HEK293 (cell line): ENCODE data around the gene NOL9.
A peak's percentile ranks its signal among the peaks of the same experiment; 100 is the strongest.

Source experiments
- AEBP2 ChIP-seq: fragments of 450-650 bp; formaldehyde crosslinking; IDR thresholded peaks from 2 replicates; pipeline ENCODE4 v1.5.1; 2016; ENCODE audit warnings: missing biosample characterization, missing genetic modification characterization, borderline replicate concordance
- BCL11A ChIP-seq: fragments of 450-650 bp; formaldehyde crosslinking; IDR thresholded peaks from 2 replicates; pipeline ENCODE4 v1.5.1; 2016; ENCODE audit warnings: low read depth, missing biosample characterization, missing genetic modification characterization
- GLI4 ChIP-seq: fragments of 450-650 bp; formaldehyde crosslinking; IDR thresholded peaks from 2 replicates; pipeline ENCODE4 v1.5.1; 2016; ENCODE audit warnings: missing biosample characterization, missing genetic modification characterization
- HOXC10 ChIP-seq: sonication (generic); formaldehyde crosslinking; IDR thresholded peaks from 2 replicates; pipeline ENCODE4 v1.8.1; 2023; ENCODE audit warnings: mild to moderate bottlenecking, missing genetic modification reagents
- KLF16 ChIP-seq: fragments of 450-650 bp; formaldehyde crosslinking; IDR thresholded peaks from 2 replicates; pipeline ENCODE4 v1.5.1; 2017; ENCODE audit warnings: missing biosample characterization, missing genetic modification characterization
- KLF8 ChIP-seq: fragments of 450-650 bp; formaldehyde crosslinking; IDR thresholded peaks from 2 replicates; pipeline ENCODE4 v1.5.1; 2016; ENCODE audit warnings: missing biosample characterization, missing genetic modification characterization
- PATZ1 ChIP-seq: fragments of 450-650 bp; formaldehyde crosslinking; IDR thresholded peaks from 2 replicates; pipeline ENCODE4 v1.5.1; 2016; ENCODE audit warnings: missing biosample characterization, missing genetic modification characterization
- PRDM1 ChIP-seq: fragments of 450-650 bp; formaldehyde crosslinking; IDR thresholded peaks from 2 replicates; pipeline ENCODE4; 2016; ENCODE audit warnings: missing biosample characterization, missing genetic modification characterization
- PRDM4 ChIP-seq: fragments of 450-650 bp; formaldehyde crosslinking; IDR thresholded peaks from 2 replicates; pipeline ENCODE4 v1.5.1; 2017; ENCODE audit warnings: missing biosample characterization, missing genetic modification characterization
- RBAK ChIP-seq: fragments of 450-650 bp; formaldehyde crosslinking; IDR thresholded peaks from 2 replicates; pipeline ENCODE4 v1.5.1; 2016; ENCODE audit warnings: missing biosample characterization, missing genetic modification characterization
- SETDB1 ChIP-seq: IDR thresholded peaks from one replicate; pipeline ENCODE4 v1.6.1; 2017; ENCODE audit warnings: mild to moderate bottlenecking, low read length, moderate library complexity, mixed read lengths; ENCODE audit not compliant: insufficient read length
- ZBTB8A ChIP-seq: fragments of 450-650 bp; formaldehyde crosslinking; IDR thresholded peaks from 2 replicates; pipeline ENCODE4 v1.5.1; 2016; ENCODE audit warnings: missing biosample characterization, missing genetic modification characterization
- ZNF10 ChIP-seq: fragments of 450-650 bp; formaldehyde crosslinking; IDR thresholded peaks from 2 replicates; pipeline ENCODE4 v1.5.1; 2017; ENCODE audit warnings: missing biosample characterization, missing genetic modification characterization
- ZNF112 ChIP-seq: fragments of 450-650 bp; formaldehyde crosslinking; IDR thresholded peaks from 2 replicates; pipeline ENCODE4 v1.5.0; 2017; ENCODE audit warnings: missing biosample characterization, missing genetic modification characterization
- ZNF146 ChIP-seq: fragments of 450-650 bp; formaldehyde crosslinking; IDR thresholded peaks from 2 replicates; pipeline ENCODE4 v1.5.1; 2016; ENCODE audit warnings: missing biosample characterization, missing genetic modification characterization
- ZNF23 ChIP-seq: fragments of 450-650 bp; formaldehyde crosslinking; IDR thresholded peaks from 2 replicates; pipeline ENCODE4 v1.5.1; 2016; ENCODE audit warnings: missing biosample characterization, missing genetic modification characterization, borderline replicate concordance
- ZNF292 ChIP-seq: fragments of 450-650 bp; formaldehyde crosslinking; IDR thresholded peaks from 2 replicates; pipeline ENCODE4 v1.5.1; 2016; ENCODE audit warnings: low read depth, missing biosample characterization, missing genetic modification characterization, borderline replicate concordance
- ZNF362 ChIP-seq: fragments of 450-650 bp; formaldehyde crosslinking; IDR thresholded peaks from 2 replicates; pipeline ENCODE4 v1.5.1; 2016; ENCODE audit warnings: missing biosample characterization, missing genetic modification characterization
- ZNF366 ChIP-seq: fragments of 450-650 bp; formaldehyde crosslinking; conservative IDR thresholded peaks from 2 replicates; pipeline ENCODE4 v1.5.1; 2016; ENCODE audit warnings: missing biosample characterization, missing genetic modification characterization
- ZNF433 ChIP-seq: fragments of 450-650 bp; formaldehyde crosslinking; IDR thresholded peaks from 2 replicates; pipeline ENCODE4 v1.5.1; 2016; ENCODE audit warnings: missing biosample characterization, missing genetic modification characterization, low read depth
- ZNF48 ChIP-seq: fragments of 450-650 bp; formaldehyde crosslinking; IDR thresholded peaks from 2 replicates; pipeline ENCODE4 v1.5.1; 2016; ENCODE audit warnings: missing biosample characterization, missing genetic modification characterization
- ZNF501 ChIP-seq: fragments of 450-650 bp; formaldehyde crosslinking; IDR thresholded peaks from 2 replicates; pipeline ENCODE4 v1.5.1; 2016; ENCODE audit warnings: missing biosample characterization, missing genetic modification characterization
- ZNF529 ChIP-seq: fragments of 450-650 bp; formaldehyde crosslinking; IDR thresholded peaks from 2 replicates; pipeline ENCODE4 v1.5.1; 2017; ENCODE audit warnings: missing genetic modification characterization, missing biosample characterization; ENCODE audit not compliant: insufficient replicate concordance
- ZNF560 ChIP-seq: fragments of 450-650 bp; formaldehyde crosslinking; IDR thresholded peaks from 2 replicates; pipeline ENCODE4 v1.5.1; 2017; ENCODE audit warnings: missing biosample characterization, missing genetic modification characterization, borderline replicate concordance
- ZNF561 ChIP-seq: fragments of 450-650 bp; IDR thresholded peaks from 2 replicates; pipeline ENCODE4 v1.5.1; 2018; ENCODE audit warnings: missing biosample characterization, missing genetic modification characterization, borderline replicate concordance
- ZNF626 ChIP-seq: fragments of 450-650 bp; sonication (Bioruptor Pico); formaldehyde crosslinking; IDR thresholded peaks from 2 replicates; pipeline ENCODE4 v1.5.1; 2018; ENCODE audit warnings: missing biosample characterization, missing genetic modification characterization, inconsistent platforms
- ZNF629 ChIP-seq: fragments of 450-650 bp; formaldehyde crosslinking; IDR thresholded peaks from 2 replicates; pipeline ENCODE4 v1.5.1; 2017; ENCODE audit warnings: missing biosample characterization, missing genetic modification characterization
- ZNF639 ChIP-seq: fragments of 450-650 bp; formaldehyde crosslinking; IDR thresholded peaks from 2 replicates; pipeline ENCODE4 v1.5.1; 2016; ENCODE audit warnings: missing biosample characterization, missing genetic modification characterization
- ZNF654 ChIP-seq: fragments of 450-650 bp; formaldehyde crosslinking; IDR thresholded peaks from 2 replicates; pipeline ENCODE4 v1.5.1; 2016; ENCODE audit warnings: low read depth, missing biosample characterization, missing genetic modification characterization
- ZNF76 ChIP-seq: fragments of 450-650 bp; formaldehyde crosslinking; IDR thresholded peaks from 2 replicates; pipeline ENCODE4; 2016; ENCODE audit warnings: low read depth, missing biosample characterization, missing genetic modification characterization, borderline replicate concordance
- ZNF843 ChIP-seq: fragments of 450-650 bp; formaldehyde crosslinking; IDR thresholded peaks from 2 replicates; pipeline ENCODE4 v1.5.1; 2016; ENCODE audit warnings: missing biosample characterization, missing genetic modification characterization
- TF ChIP-seq, protein P1 (sequence below): fragments of 450-650 bp; formaldehyde crosslinking; IDR thresholded peaks from 2 replicates; pipeline ENCODE4 v1.5.1; 2016; ENCODE audit warnings: missing biosample characterization, missing genetic modification characterization

Gene NOL9

DNA sequence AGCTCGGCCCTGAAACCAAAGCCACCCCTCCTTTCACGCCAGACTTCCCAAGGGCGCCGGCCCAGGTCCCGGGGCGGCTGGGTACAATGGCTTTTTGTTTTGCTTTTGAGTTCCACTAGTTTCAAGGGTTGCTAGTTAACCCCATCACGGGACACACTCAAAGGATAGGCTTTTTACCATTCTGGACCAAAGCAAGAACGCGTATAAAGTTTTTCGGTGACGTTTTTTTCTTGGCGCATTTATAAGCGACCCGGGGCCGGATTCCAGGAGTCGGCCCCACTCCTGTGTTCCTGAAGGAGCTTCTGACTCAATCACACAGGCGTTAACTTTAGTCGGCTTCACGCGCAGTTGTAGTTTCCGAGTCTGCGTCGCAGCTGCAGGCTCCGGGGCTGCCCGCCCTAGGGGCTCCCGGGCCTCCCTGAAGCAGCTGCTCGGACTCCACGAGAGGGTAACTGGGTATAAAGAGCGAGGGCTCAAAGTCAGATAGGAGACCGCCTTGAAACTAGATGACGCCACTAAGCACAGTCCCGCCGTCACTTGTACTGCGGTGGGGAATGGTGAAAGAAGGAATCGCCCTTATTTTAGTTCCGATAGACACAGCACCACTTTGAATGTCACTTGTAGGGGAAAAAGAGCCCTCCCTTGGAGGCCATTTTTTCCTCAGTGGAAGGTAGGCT is 49.1 kb upstream of the NOL9 start (continued):
- TF ChIP-seq PRDM4 (tag by site-specific recombination): no peak
- no peak for TF ChIP-seq ZNF654
- TF ChIP-seq ZNF76 (tag by site-specific recombination): peak; percentile 75
- no peak for TF ChIP-seq ZNF23 (tag by site-specific recombination)
- TF ChIP-seq ZNF639 (tag by site-specific recombination): no peak
- no peak for TF ChIP-seq SETDB1
- TF ChIP-seq ZNF529 (tag by site-specific recombination): no peak
- no peak for TF ChIP-seq AEBP2 (tag by site-specific recombination)
- no peak for TF ChIP-seq ZNF433 (tag by site-specific recombination)
- no peak for TF ChIP-seq ZNF10 (tag by site-specific recombination)
- TF ChIP-seq ZNF626: no peak
- no peak for TF ChIP-seq ZNF112
- TF ChIP-seq ZNF366 (tag by site-specific recombination): 0 out of 2 replicates have a peak, but pooled peaks have one; percentile 29
- TF ChIP-seq ZNF561 (tag by site-specific recombination): no peak
- 0 out of 2 replicates have a peak, but pooled peaks have one; percentile 44 for TF ChIP-seq ZNF501 (tag by site-specific recombination)
- no peak for TF ChIP-seq PRDM1 (tag by site-specific recombination)
- peak; percentile 94 for TF ChIP-seq ZNF629 (tag by site-specific recombination)
- no peak for TF ChIP-seq ZNF146 (tag by site-specific recombination)
- TF ChIP-seq, protein P1, sequence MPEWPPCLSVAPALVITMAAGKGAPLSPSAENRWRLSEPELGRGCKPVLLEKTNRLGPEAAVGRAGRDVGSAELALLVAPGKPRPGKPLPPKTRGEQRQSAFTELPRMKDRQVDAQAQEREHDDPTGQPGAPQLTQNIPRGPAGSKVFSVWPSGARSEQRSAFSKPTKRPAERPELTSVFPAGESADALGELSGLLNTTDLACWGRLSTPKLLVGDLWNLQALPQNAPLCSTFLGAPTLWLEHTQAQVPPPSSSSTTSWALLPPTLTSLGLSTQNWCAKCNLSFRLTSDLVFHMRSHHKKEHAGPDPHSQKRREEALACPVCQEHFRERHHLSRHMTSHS: no peak
- TF ChIP-seq KLF16 (tag by site-specific recombination): no peak
- no peak; the same call in 1 of the 2 replicates for TF ChIP-seq BCL11A (tag by site-specific recombination)
- no peak for TF ChIP-seq GLI4 (tag by site-specific recombination)
- TF ChIP-seq KLF8 (tag by site-specific recombination): no peak; the same call in 1 of the 2 replicates
- TF ChIP-seq ZBTB8A (tag by site-specific recombination): no peak; the same call in none of the 2 replicates
- TF ChIP-seq ZNF292 (tag by site-specific recombination): no peak
- TF ChIP-seq HOXC10 (CRISPR knock-in tag): no peak
- no peak for TF ChIP-seq ZNF843
- no peak; the same call in 1 of the 2 replicates for TF ChIP-seq PATZ1
- TF ChIP-seq ZNF362: peak; percentile 26; the same call in 1 of the 2 replicates
- TF ChIP-seq ZNF560 (tag by site-specific recombination): no peak
- no peak for TF ChIP-seq ZNF48 (tag by site-specific recombination)
- TF ChIP-seq RBAK (tag by site-specific recombination): no peak
